HFF-Myc (cell line): ENCODE results near the gene CCNL1.
"Not testable (repeated sequence)": the region's sequence is repeated elsewhere in the genome, so short reads cannot be mapped to it uniquely, and the experiment has no call there.

Source experiments
- DNase-seq: peaks from one replicate; pipeline ENCODE4 v3.0.0-alpha.2; 2011; ENCODE audit warnings: low read depth; ENCODE audit errors: extremely low read depth
- H3K4me3 ChIP-seq: replicated peaks from 2 replicates; pipeline ENCODE4 v1.5.1; 2011; ENCODE audit warnings: low read depth, mild to moderate bottlenecking, control low read depth, low read length
- CTCF ChIP-seq: IDR thresholded peaks from 2 replicates; pipeline ENCODE4 v1.5.1; 2012; ENCODE audit warnings: mild to moderate bottlenecking, low read depth, low read length, control low read depth; ENCODE audit errors: missing control alignments

CCNL1 gene

GRCh38 chr3:157103860-157104259, 56.1 kb downstream of the CCNL1 start:
- no peak for TF ChIP-seq CTCF
- DNase-seq = no peak
- H3K4me3 ChIP-seq = no peak overlapping the region

- H3K4me3 ChIP-seq = no peak overlapping the region
- no peak for DNase-seq
- no peak for TF ChIP-seq CTCF
Measured at GRCh38 chr3:157103280-157103679, 56.7 kb downstream of the CCNL1 start.

- not testable (repeated sequence) for DNase-seq
Measured at GRCh38 chr3:157102595-157102994, 57.4 kb downstream of the CCNL1 start.

GRCh38 chr3:157102098-157102497, 57.8 kb downstream of the CCNL1 start:
- H3K4me3 ChIP-seq = no peak overlapping the region
- TF ChIP-seq CTCF = no peak
- no peak for DNase-seq

More at GRCh38 chr3:157102595-157102994, 57.4 kb downstream of the CCNL1 start:
- not testable (repeated sequence) for H3K4me3 ChIP-seq

GRCh38 chr3:157101486-157101885, 58.5 kb downstream of the CCNL1 start:
- no peak for TF ChIP-seq CTCF
- no peak overlapping the region for H3K4me3 ChIP-seq
- no peak for DNase-seq

- no peak overlapping the region for H3K4me3 ChIP-seq
- no peak for TF ChIP-seq CTCF
- DNase-seq = no peak
Measured at GRCh38 chr3:157100608-157101396, 59.1 kb downstream of the CCNL1 start.

GRCh38 chr3:157100096-157100477, 59.9 kb downstream of the CCNL1 start:
- no peak for DNase-seq
- H3K4me3 ChIP-seq = no peak overlapping the region
- TF ChIP-seq CTCF = no peak
